GM12801 (cell line): ENCODE results near the gene SART3.

ENCODE experiments used
- TF ChIP-seq, protein P1 (sequence below): IDR thresholded peaks from one replicate; pipeline ENCODE4 v1.5.1; 2011; ENCODE audit warnings: control low read depth; ENCODE audit not compliant: insufficient read length; ENCODE audit errors: extremely low read depth

SART3 gene

DNA sequence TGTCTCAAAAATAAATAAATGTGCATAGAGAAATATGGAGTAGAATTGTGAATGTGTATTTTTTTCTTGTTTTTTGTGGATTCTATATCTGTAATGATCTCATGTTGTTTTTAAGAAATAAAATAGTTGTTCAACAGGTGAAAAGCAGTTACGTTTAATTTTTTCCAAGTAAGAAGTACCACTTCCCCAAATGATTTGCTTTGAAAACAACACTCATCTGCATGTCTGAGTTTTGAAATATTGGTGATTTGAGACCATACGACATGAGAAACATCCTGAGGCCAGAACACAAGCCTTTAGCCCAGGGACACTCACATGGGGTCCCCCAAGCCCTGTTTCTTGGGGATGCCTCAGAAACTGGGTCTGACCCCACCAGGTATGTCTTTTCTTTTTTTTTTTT lies 50.1 kb downstream of the SART3 start:
- TF ChIP-seq, protein P1, sequence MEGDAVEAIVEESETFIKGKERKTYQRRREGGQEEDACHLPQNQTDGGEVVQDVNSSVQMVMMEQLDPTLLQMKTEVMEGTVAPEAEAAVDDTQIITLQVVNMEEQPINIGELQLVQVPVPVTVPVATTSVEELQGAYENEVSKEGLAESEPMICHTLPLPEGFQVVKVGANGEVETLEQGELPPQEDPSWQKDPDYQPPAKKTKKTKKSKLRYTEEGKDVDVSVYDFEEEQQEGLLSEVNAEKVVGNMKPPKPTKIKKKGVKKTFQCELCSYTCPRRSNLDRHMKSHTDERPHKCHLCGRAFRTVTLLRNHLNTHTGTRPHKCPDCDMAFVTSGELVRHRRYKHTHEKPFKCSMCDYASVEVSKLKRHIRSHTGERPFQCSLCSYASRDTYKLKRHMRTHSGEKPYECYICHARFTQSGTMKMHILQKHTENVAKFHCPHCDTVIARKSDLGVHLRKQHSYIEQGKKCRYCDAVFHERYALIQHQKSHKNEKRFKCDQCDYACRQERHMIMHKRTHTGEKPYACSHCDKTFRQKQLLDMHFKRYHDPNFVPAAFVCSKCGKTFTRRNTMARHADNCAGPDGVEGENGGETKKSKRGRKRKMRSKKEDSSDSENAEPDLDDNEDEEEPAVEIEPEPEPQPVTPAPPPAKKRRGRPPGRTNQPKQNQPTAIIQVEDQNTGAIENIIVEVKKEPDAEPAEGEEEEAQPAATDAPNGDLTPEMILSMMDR: no peak

DNA sequence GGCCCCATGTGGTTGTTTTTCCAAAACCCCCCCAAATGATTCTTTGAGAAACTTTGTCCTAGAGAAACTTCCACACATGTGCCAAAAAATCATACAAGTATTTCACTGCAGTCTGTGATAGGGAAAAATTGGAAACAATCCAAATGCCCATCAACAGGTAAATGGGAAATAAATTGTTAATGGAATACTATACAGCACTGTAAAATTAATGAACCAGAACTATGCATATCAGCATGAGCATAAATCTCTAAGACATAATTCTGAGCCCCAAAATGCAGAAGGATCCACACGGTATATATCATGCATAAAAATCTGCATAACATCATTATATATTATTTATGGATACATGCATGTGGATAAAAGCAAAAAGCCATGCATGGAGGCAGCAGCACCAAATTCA lies 51.2 kb downstream of the SART3 start:
- TF ChIP-seq, protein P1: no peak

DNA sequence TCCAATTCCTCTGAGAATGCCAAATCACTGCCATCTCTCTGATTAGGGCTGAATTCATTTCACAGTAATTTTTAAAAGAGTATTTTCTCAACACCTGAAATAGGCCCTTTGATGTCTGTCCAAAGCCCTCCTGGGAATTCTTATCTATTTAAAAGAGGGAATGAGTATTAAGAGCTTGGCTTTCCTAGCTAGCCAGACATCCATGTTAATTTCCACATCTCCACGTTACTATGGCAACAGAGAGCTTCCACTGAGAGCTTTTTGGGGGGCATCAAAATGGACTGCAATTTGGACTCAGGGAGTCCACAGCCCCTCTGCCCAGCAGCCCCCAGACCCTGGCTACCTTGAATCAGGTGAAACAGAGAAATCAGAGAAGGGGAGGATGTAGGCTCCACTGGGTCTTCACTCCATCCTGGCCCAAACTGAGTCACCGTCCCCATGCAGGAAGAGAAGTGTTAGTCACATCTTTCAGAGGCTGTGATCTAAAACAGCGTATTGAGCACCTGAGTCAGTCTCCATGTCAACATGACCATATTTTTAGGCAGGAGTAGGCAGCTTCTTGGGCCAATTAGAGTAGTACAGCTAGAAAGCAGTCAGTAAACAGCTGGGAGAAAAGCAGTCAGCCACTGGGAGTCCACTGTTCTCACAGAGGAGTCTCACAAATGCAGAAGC lies 52.9 kb downstream of the SART3 start:
- TF ChIP-seq, protein P1: no peak

DNA sequence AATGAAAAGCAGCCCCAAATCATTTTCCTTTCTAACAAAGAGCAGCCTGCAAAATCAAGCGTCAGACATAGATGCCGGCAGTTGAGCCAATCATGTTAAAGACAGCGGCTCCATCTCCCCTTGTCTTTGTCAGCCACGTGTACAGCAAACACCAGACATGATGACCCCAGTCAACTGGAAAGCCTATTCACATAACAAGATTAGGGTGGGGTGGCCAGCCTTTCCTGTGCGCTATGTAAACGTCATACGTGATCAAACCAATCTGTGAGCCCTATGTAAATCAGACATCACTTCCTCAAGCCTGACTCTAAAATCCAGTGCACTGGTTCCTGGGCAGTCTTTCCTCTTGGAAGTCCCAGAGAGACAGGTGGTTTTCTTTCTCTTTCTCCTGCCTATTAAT lies 55.8 kb downstream of the SART3 start:
- TF ChIP-seq, protein P1: no peak

DNA sequence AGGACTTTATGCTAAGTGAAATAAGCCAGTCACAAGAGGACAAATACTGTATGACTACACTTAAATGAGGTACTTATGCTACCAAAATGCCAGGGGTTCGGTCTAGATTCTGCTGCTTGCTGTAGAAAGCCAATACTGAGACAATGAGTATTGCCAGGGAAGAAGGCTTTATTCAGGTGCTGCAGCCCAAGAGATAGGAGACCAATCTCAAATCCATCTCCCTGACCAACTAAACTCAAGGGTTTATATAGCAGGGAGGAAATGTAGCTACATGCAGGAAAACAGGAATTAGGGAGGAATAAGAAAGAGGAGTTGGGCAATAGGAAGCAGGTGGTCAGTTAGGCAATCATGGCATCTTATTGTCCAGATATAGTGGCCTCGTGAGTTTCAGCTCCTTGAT lies 58.1 kb downstream of the SART3 start:
- TF ChIP-seq, protein P1: no peak

DNA sequence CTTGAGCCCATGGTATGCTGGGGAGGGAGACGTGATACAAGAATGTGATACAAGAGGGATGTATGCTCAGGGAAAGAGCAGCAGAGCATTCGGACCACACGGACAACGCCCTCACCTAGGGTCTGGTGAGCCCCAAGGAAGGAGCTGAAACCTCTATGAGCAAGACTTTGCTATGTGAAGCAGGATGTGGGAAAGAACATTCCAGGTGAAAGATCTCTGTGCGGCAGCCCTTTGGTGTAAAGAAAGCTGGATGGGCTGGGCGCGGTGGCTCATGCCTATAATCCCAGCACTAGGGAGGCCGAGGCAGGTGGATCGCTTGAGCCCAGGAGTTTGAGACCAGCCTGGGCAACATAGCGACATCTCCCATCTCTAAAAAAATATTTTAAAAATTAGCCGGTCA lies 62.8 kb downstream of the SART3 start:
- TF ChIP-seq, protein P1: no peak

DNA sequence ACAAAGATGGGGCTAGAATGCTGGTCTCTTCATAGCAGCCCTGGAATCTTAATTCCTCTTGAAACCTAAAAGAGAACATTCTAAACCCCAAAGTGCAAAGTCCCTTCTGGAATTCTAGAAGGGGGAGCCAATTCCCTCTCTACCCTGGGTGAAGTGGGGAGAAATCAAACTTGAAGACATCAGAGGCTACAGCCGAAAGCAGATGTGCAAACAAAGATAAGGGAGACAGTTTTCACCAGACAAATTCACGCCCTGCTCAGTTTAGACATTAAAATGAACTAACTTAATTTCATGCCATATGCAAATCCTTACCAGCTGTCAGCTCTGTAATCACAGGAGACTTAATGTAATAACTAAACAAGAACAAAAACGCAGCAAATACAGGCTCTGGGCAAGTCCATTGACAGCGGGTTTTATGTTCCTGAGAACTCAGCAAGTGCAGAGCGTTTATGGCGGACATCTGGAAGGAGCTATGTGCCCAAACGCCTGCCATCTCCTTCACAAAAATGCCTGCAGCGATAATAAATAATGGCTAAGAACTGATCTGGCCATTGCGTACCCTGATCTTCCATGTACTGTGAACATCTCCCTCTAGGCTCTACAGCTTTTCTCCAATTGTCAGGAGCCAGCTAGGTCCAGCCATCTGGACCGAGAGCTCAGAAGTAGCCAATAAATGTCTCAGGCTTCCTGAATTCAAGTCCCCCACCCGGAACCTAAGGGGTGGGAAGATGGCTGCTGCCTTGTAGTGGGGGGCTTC lies 65.0 kb downstream of the SART3 start:
- TF ChIP-seq, protein P1: no peak
